Smooth muscle cell (in vitro differentiated cells): ENCODE data around the gene TRA2B. TPM values are rescaled to one million over a fixed set of nuclear protein-coding genes. Genes with fewer than 3 reads are reported as not detected.

Experiments used
- DNase-seq: peaks from one replicate; lab custom pipeline; 2025; ENCODE audit not compliant: unreplicated experiment; lab: John Stamatoyannopoulos, UW
- H2AFZ ChIP-seq: fragments of 200-600 bp; sonication (generic); 2 replicates; pipeline ENCODE4 v1.6.0; 2016; ENCODE audit warnings: antibody characterized with exemption, low read depth, mild to moderate bottlenecking
- H3F3A ChIP-seq: fragments of 200-600 bp; sonication (generic); 2 replicates; pipeline ENCODE4 v1.6.0; 2017; ENCODE audit warnings: antibody characterized with exemption, low read depth
- H3K27ac ChIP-seq: fragments of 200-600 bp; sonication (generic); 2 replicates; pipeline ENCODE4 v1.5.1; 2016; ENCODE audit warnings: low read depth, mild to moderate bottlenecking
- H3K27me3 ChIP-seq: fragments of 200-600 bp; sonication (generic); 2 replicates; pipeline ENCODE4 v1.6.1; 2016; ENCODE audit warnings: low read depth, mild to moderate bottlenecking
- H3K36me3 ChIP-seq: fragments of 200-600 bp; sonication (generic); 2 replicates; pipeline ENCODE4 v1.5.1; 2016; ENCODE audit warnings: low read depth
- H3K4me1 ChIP-seq: fragments of 200-600 bp; sonication (generic); 2 replicates; pipeline ENCODE4 v1.5.1; 2016; ENCODE audit warnings: low read depth
- H3K4me2 ChIP-seq: fragments of 200-600 bp; sonication (generic); 2 replicates; pipeline ENCODE4 v1.6.0; 2016; ENCODE audit warnings: mild to moderate bottlenecking
- H3K4me3 ChIP-seq: fragments of 200-600 bp; sonication (generic); 2 replicates; pipeline ENCODE4 v1.5.1; 2016; ENCODE audit warnings: mild to moderate bottlenecking
- H3K79me2 ChIP-seq: fragments of 200-600 bp; sonication (generic); 2 replicates; pipeline ENCODE4 v1.6.0; 2016; ENCODE audit warnings: low read depth, mild to moderate bottlenecking
- H3K9ac ChIP-seq: fragments of 200-600 bp; sonication (generic); 2 replicates; pipeline ENCODE4 v1.6.0; 2016; ENCODE audit warnings: low read depth
- H3K9me3 ChIP-seq: fragments of 200-600 bp; sonication (generic); replicated peaks from 2 replicates; pipeline ENCODE4 v1.5.1; 2016; ENCODE audit warnings: low read depth
- H4K20me1 ChIP-seq: fragments of 200-600 bp; sonication (generic); 2 replicates; pipeline ENCODE4 v1.6.0; 2016; ENCODE audit warnings: low read depth
- WGBS: methylation state at CpG from one replicate; pipeline ENCODE4 v1.1.7; 2016; ENCODE audit warnings: low lambda C conversion rate; 5-methylcytosine and 5-hydroxymethylcytosine counted together
- polyA plus RNA-seq: library from polyadenylated mRNA; unstranded; fragments of >200 nt; fragmentation: Nextera tagmentation; extraction: Ambion mirVana; gene quantifications from 2 replicates; pipeline ENCODE4 v1.2.1, GENCODE V29; 2016
- total RNA-seq: library from RNA; depleted of rRNA; stranded (reverse); fragments of >200 nt; gene quantifications from 2 replicates; pipeline ENCODE4 v1.2.3, GENCODE V29; 2014
- TF ChIP-seq, protein P1 (sequence below): fragments of 200-600 bp; sonication (generic); IDR thresholded peaks from 2 replicates; pipeline ENCODE4 v1.5.1; 2017; ENCODE audit warnings: borderline replicate concordance, mild to moderate bottlenecking, antibody characterized with exemption; ENCODE audit not compliant: insufficient read depth, poor library complexity, severe bottlenecking

TRA2B gene
- total and polyA plus RNA-seq, 2 experiments from 2014 or later = 119 to 265 TPM

DNA sequence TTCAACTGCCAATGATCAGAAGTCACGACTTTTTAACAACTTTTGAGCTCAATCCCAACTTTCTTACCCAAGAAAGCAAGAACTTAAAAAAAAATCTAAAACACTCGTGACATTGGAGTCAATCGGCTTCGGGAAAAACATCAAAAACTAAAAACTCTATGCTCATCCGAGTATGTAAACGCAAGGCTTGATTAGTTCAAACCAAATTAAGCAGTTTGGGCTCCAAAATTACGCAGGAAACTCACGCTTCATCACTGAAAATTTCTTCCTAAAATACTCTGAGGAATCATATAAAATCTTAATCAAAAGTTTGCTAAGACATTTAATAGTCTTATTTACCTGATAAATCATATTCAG lies 1.6 kb downstream of the TRA2B start:
- TF ChIP-seq, protein P1, sequence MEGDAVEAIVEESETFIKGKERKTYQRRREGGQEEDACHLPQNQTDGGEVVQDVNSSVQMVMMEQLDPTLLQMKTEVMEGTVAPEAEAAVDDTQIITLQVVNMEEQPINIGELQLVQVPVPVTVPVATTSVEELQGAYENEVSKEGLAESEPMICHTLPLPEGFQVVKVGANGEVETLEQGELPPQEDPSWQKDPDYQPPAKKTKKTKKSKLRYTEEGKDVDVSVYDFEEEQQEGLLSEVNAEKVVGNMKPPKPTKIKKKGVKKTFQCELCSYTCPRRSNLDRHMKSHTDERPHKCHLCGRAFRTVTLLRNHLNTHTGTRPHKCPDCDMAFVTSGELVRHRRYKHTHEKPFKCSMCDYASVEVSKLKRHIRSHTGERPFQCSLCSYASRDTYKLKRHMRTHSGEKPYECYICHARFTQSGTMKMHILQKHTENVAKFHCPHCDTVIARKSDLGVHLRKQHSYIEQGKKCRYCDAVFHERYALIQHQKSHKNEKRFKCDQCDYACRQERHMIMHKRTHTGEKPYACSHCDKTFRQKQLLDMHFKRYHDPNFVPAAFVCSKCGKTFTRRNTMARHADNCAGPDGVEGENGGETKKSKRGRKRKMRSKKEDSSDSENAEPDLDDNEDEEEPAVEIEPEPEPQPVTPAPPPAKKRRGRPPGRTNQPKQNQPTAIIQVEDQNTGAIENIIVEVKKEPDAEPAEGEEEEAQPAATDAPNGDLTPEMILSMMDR = no peak
- no peaks in the 10 kb centered on the region for H3K9me3 ChIP-seq
- H3K9ac ChIP-seq = peak overlapping the region; percentile 100
- peaks cover 65% of the 10 kb centered on the region for H3K79me2 ChIP-seq
- WGBS = 0% methylated on average over 8 of the region's 8 CpGs
- peaks cover 65% of the 10 kb centered on the region for H4K20me1 ChIP-seq
- H3F3A ChIP-seq = peaks cover 8% of the 10 kb centered on the region
- peak overlapping the region; percentile 97 for H3K4me2 ChIP-seq
- peak overlapping the region; percentile 100 for H3K27ac ChIP-seq
- no peak overlapping the region for H2AFZ ChIP-seq
- peak overlapping the region; percentile 93 for H3K4me3 ChIP-seq
- no peaks in the 10 kb centered on the region for H3K36me3 ChIP-seq
- no peaks in the 10 kb centered on the region for H3K27me3 ChIP-seq
- DNase-seq = no peak
- H3K4me1 ChIP-seq = peaks cover 34% of the 10 kb centered on the region

DNA sequence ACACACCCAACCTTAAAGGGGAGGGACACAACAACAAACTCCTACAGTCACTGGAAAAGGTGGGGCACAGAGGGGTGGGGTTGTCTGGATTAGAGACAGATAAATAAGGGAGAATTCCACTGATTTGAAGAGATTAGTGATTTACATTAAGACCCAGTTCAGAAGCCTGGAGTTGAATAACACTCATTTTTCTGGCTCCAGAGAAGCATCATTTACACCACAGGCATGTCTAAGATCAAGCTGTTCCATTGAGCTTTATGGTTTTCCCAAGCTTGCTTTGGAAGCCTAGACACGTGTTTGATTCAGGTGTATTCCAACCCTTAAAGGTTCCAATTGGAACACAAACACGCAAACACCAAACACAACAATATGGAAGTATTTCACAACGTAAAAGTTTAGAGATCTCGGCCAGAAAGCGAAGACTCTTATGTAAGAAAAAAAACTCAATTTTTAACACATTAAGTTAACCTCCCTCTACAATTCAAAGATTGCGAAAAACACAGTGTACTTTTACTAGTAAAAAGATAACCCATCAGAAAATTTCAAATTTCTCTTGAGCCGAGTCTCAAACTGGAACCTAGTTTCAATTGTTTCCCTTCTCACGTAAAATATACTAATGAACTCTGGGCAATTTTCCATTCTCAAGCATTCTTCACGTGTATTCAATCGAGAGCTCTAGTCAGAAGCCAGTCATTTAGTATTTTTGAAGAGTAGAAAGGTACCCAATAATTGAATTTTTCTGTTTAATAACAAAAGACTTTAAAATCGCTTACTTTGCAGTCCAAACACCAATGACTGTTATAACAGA lies 2.1 kb downstream of the TRA2B start:
- Histone ChIP-seq H3K36me3 (no peaks in the 10 kb centered on the region), H3K9me3 (no peaks in the 10 kb centered on the region), H3F3A (peaks cover 8% of the 10 kb centered on the region), H3K4me1 (peaks cover 40% of the 10 kb centered on the region), H3K4me2 (peak overlapping the region; percentile 97), H3K4me3 (peak overlapping the region; percentile 93), H3K27me3 (no peaks in the 10 kb centered on the region), H3K79me2 (peaks cover 71% of the 10 kb centered on the region), H2AFZ (no peak overlapping the region), H4K20me1 (peaks cover 71% of the 10 kb centered on the region), H3K9ac (peak overlapping the region; percentile 100), H3K27ac (peak overlapping the region; percentile 100)
- 2% methylated on average over 11 of the region's 11 CpGs for WGBS
- TF ChIP-seq, protein P1 = no peak
- DNase-seq = no peak

DNA sequence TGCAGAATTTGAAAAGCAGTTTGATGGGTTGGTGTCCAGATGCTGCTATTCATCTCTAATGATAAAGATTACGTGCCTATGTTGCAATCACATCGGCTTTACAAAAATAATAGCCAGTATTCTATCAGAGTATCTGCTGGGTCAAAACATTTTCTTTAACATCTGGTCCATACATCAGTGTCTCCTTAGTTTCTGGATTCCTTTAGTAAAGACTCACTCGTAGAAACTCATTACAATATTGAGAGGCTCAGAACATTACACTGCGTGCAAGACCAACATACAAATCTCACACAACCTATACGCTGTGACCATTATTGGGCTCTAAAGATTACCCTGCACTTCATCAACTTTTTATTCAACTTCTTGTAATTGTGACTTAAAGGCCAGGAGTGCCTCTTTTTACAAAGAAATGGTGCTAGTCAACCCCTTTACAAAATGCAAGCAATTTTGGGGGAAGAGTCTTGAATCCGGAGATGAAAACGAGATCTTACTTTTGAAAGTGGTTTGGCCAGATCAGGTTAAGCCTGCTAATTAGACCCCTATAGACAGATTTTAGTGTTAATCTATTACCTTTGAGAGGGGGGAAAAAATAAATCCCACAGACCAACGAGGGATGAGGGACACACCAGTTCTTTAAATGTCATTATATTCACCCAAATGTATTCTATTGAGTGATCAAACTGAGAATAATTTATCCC lies 2.9 kb downstream of the TRA2B start:
- WGBS = under 1% methylated on average over 8 of the region's 8 CpGs
- peak overlapping the region; percentile 93 for H3K4me3 ChIP-seq
- H3K27ac ChIP-seq = peak overlapping the region; percentile 100
- H3F3A ChIP-seq = peaks cover 15% of the 10 kb centered on the region
- no peak for DNase-seq
- peak overlapping the region; percentile 100 for H3K9ac ChIP-seq
- H3K79me2 ChIP-seq = peaks cover 78% of the 10 kb centered on the region
- H2AFZ ChIP-seq = no peak overlapping the region
- H3K4me1 ChIP-seq = peaks cover 48% of the 10 kb centered on the region
- H3K9me3 ChIP-seq = no peaks in the 10 kb centered on the region
- peaks cover 78% of the 10 kb centered on the region for H4K20me1 ChIP-seq
- TF ChIP-seq, protein P1 = no peak
- H3K36me3 ChIP-seq = no peaks in the 10 kb centered on the region
- no peaks in the 10 kb centered on the region for H3K27me3 ChIP-seq
- peak overlapping the region; percentile 97 for H3K4me2 ChIP-seq
